ENCODE results near the gene NELFE.

Gene NELFE

DNA sequence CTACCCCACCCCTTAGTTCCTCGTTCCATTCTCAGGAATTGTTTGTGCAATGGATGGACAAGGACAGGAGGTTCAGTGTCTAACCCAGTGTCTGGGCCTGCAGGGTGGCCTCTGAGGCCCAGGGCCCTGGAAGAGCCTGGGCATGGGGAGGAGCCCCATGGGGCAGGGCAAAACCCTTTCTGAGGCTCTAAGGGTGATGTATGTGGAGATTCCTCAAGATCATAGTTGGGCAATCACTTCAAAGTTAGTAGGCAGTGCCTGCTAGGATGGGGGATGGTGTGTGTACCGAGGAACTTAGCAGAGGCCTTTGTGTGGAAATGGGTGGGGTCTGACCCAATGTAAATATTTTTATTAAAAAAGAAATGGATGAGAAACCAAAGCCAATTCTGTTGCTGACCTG lies 38.0 kb downstream of the NELFE start:
- no peak overlapping the region for H3K9ac ChIP-seq
- no peaks in the 10 kb centered on the region for H3K79me2 ChIP-seq (ENCODE audit: insufficient read depth, low read depth)
- no peak overlapping the region for H2AFZ ChIP-seq (ENCODE audit: low read depth)
- no peaks in the 10 kb centered on the region for H3K36me3 ChIP-seq (ENCODE audit: insufficient read depth)
- H3K27ac ChIP-seq, result no peak overlapping the region
- H3K27me3 ChIP-seq (ENCODE audit: insufficient read depth, low read depth), result no peaks in the 10 kb centered on the region; the same call in 1 of the 2 replicates
- no peak overlapping the region for H3K4me2 ChIP-seq
- H4K20me1 ChIP-seq (ENCODE audit: insufficient read depth), result no peaks in the 10 kb centered on the region
- TF ChIP-seq, protein P1, sequence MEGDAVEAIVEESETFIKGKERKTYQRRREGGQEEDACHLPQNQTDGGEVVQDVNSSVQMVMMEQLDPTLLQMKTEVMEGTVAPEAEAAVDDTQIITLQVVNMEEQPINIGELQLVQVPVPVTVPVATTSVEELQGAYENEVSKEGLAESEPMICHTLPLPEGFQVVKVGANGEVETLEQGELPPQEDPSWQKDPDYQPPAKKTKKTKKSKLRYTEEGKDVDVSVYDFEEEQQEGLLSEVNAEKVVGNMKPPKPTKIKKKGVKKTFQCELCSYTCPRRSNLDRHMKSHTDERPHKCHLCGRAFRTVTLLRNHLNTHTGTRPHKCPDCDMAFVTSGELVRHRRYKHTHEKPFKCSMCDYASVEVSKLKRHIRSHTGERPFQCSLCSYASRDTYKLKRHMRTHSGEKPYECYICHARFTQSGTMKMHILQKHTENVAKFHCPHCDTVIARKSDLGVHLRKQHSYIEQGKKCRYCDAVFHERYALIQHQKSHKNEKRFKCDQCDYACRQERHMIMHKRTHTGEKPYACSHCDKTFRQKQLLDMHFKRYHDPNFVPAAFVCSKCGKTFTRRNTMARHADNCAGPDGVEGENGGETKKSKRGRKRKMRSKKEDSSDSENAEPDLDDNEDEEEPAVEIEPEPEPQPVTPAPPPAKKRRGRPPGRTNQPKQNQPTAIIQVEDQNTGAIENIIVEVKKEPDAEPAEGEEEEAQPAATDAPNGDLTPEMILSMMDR (conservative IDR thresholded peaks at IDR 0.05; ENCODE audit: low read depth, low read length), result no peak
- H3K4me3 ChIP-seq (IDR thresholded peaks at IDR 0.05; ENCODE audit: insufficient read depth, low read depth, low read length), result no peak overlapping the region
- H3K4me1 ChIP-seq (ENCODE audit: low read depth, poor library complexity, severe bottlenecking), result no peaks in the 10 kb centered on the region

DNA sequence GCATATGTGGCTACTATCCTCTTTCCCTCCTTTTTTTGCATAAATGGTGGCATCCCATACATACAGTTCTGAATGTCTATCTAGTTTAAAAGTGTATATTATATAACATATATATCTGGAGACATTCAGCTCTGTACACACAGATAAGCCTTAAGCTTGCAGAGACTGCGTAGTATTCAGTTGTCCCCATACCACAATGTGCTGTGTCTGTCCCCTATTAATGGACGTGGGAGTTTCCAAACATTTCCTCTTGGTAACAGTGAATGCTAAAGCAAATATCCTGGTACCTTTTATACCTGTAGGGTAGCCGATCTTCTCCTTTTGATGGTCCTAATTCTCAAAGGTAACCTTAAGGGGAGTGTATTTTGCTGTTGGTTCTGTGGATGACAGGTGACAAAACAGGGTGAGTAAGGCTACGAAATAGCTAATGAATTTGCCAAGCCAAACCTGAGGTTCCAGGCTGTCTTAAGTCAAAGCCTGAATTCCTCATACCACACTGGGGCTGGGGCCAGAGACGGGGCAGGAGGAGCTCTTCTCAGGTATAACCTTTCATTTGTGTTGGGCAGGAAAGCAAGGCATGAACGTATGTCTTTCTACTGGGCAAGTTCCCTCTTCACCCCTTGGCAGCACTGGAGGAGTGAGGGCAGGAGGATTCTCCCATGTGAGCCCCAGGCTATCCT lies 39.0 kb downstream of the NELFE start:
- H3K36me3 ChIP-seq (ENCODE audit: insufficient read depth), result no peaks in the 10 kb centered on the region
- no peaks in the 10 kb centered on the region; the same call in 1 of the 2 replicates for H3K27me3 ChIP-seq (ENCODE audit: insufficient read depth, low read depth)
- H3K79me2 ChIP-seq (ENCODE audit: insufficient read depth, low read depth), result no peaks in the 10 kb centered on the region
- H3K4me3 ChIP-seq (IDR thresholded peaks at IDR 0.05; ENCODE audit: insufficient read depth, low read depth, low read length), result no peak overlapping the region
- no peak overlapping the region for H2AFZ ChIP-seq (ENCODE audit: low read depth)
- H3K4me1 ChIP-seq (ENCODE audit: low read depth, poor library complexity, severe bottlenecking), result no peaks in the 10 kb centered on the region
- no peaks in the 10 kb centered on the region for H4K20me1 ChIP-seq (ENCODE audit: insufficient read depth)
- TF ChIP-seq, protein P1 (conservative IDR thresholded peaks at IDR 0.05; ENCODE audit: low read depth, low read length), result no peak
- H3K4me2 ChIP-seq, result no peak overlapping the region
- no peak overlapping the region for H3K27ac ChIP-seq
- H3K9ac ChIP-seq, result no peak overlapping the region

DNA sequence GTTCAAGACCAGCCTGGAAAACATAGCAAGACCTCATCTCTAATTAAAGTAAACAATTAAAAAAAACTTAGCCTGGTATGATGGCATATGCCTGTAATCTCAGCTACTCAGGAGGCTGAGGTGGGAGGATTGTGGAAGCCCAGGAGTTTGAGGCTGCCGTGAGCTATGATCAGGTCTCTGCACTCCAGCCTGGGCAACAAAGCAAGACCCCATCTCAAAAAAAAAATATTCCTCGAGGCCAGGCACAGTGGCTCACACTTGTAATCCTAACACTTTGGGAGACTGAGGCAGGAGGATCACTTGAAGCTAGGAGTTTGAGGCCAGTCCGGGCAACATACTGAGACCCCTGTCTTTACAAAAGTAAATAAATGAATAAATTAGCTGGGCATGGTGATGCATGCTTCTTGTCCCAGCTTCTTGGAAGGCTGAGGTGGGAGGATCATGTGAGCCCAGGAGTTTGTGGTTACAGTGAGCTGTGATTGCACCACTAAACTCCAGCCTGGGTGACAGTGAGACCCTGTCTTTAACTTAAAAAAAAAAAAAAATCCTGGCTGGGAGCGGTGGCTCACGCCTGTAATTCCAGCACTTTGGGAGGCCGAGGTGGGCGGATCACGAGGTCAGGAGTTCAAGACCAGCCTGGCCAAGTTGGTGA lies 40.6 kb downstream of the NELFE start:
- H3K79me2 ChIP-seq (ENCODE audit: insufficient read depth, low read depth), result no peaks in the 10 kb centered on the region
- no peaks in the 10 kb centered on the region for H3K36me3 ChIP-seq (ENCODE audit: insufficient read depth)
- H3K9ac ChIP-seq, result no peak overlapping the region
- H3K27ac ChIP-seq, result no peak overlapping the region
- H3K4me2 ChIP-seq, result no peak overlapping the region
- H2AFZ ChIP-seq (ENCODE audit: low read depth), result no peak overlapping the region
- H4K20me1 ChIP-seq (ENCODE audit: insufficient read depth), result no peaks in the 10 kb centered on the region
- no peaks in the 10 kb centered on the region for H3K4me1 ChIP-seq (ENCODE audit: low read depth, poor library complexity, severe bottlenecking)
- H3K4me3 ChIP-seq (IDR thresholded peaks at IDR 0.05; ENCODE audit: insufficient read depth, low read depth, low read length), result no peak overlapping the region
- H3K27me3 ChIP-seq (ENCODE audit: insufficient read depth, low read depth), result no peaks in the 10 kb centered on the region; the same call in 1 of the 2 replicates
- TF ChIP-seq, protein P1 (conservative IDR thresholded peaks at IDR 0.05; ENCODE audit: low read depth, low read length), result no peak

DNA sequence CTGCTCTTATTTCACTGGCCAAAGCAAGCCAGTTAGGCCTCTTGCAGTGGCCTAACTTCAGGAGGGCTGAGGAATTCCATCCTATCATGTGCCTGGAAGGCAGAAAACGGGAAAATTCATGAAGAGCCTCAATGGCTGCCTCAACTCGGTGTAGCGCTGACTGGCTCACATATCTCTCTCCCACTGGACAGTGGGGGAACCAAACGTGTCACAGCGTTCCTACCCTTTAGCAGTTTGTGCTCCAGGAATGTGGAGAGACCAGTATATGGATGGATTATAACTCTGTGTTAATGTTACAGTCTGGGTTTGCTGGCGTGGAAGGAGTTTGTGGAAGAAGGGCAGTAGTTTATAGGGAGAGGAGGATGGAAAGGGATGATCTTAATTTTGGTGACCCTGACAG lies 43.0 kb downstream of the NELFE start:
- Histone ChIP-seq H3K27ac (no peak overlapping the region), H2AFZ (ENCODE audit: low read depth) (no peak overlapping the region), H3K4me1 (ENCODE audit: low read depth, poor library complexity, severe bottlenecking) (no peaks in the 10 kb centered on the region), H4K20me1 (ENCODE audit: insufficient read depth) (no peaks in the 10 kb centered on the region), H3K9ac (no peak overlapping the region), H3K27me3 (ENCODE audit: insufficient read depth, low read depth) (no peaks in the 10 kb centered on the region), H3K4me3 (IDR thresholded peaks at IDR 0.05; ENCODE audit: insufficient read depth, low read depth, low read length) (no peak overlapping the region), H3K79me2 (ENCODE audit: insufficient read depth, low read depth) (no peaks in the 10 kb centered on the region), H3K4me2 (no peak overlapping the region), H3K36me3 (ENCODE audit: insufficient read depth) (no peaks in the 10 kb centered on the region)
- TF ChIP-seq, protein P1 (conservative IDR thresholded peaks at IDR 0.05; ENCODE audit: low read depth, low read length), result no peak

Data from KMS-11 (cell line).